T-cell (primary cell): Measurements from ENCODE around the gene TRMT44. TPM values are rescaled to one million over a fixed set of nuclear protein-coding genes. Genes with fewer than 3 reads are reported as not detected.
"Not testable (repeated sequence)": the region's sequence is repeated elsewhere in the genome, so short reads cannot be mapped to it uniquely, and the experiment has no call there.

Source experiments
- ATAC-seq, 4 experiments: fragments of 200-7000 bp in 3 of 4; fragments of 150-1000 bp in 1 of 4; cut with Tn5 transposase; replicated peaks in 1 of 4; 1 replicate in 3 of 4; 2 replicates in 1 of 4; pipeline ENCODE4 v1.10.0; 2021; ENCODE audit warnings: moderate library complexity in 3 of 4, mild to moderate bottlenecking in 2 of 4, moderate number of reproducible peaks in 1 of 4
- CTCF ChIA-PET, 2 donors: fragments of 300-600 bp; sonication (Branson Sonifier 250); formaldehyde crosslinking; loops; one replicate each; lab custom pipeline; 2022; ENCODE audit warnings: antibody characterized with exemption in 2 of 2; lab: Charles Lee
- POLR2A ChIA-PET, 2 donors: fragments of 300-600 bp; sonication (Branson Sonifier 250); formaldehyde crosslinking; loops; one replicate each; lab custom pipeline; 2022; ENCODE audit warnings: antibody characterized with exemption in 2 of 2; lab: Charles Lee
- DNase-seq, 35 experiments: peaks; one replicate each; pipeline versions ENCODE4 v3.0.0 to v3.0.0-alpha.2; 2013 to 2023
- H3K27ac ChIP-seq: one replicate; pipeline ENCODE4 v1.5.1; 2013; ENCODE audit warnings: low read length
- H3K27me3 ChIP-seq, 2 experiments: replicated peaks in 1 of 2; 1 replicate in 1 of 2; 2 replicates in 1 of 2; pipeline versions ENCODE4 v1.6.1 to v1.7.0; 2013; ENCODE audit warnings: low read length in 1 of 2, mixed read lengths in 1 of 2; ENCODE audit not compliant: control insufficient read depth in 2 of 2, insufficient read depth in 2 of 2; ENCODE audit errors: extremely low read depth in 1 of 2
- H3K36me3 ChIP-seq, 2 donors: 1 replicate in 1 of 2; 2 replicates in 1 of 2; pipeline versions ENCODE4 v1.6.1 to v1.7.0; 2013; ENCODE audit warnings: low read length in 1 of 2; ENCODE audit not compliant: control insufficient read depth in 2 of 2, insufficient read depth in 1 of 2; ENCODE audit errors: extremely low read depth in 1 of 2
- H3K4me1 ChIP-seq, 2 experiments: 1 replicate in 1 of 2; 2 replicates in 1 of 2; pipeline versions ENCODE4 v1.6.1 to v1.7.0; 2013; ENCODE audit warnings: low read length in 2 of 2, mixed read lengths in 1 of 2; ENCODE audit not compliant: insufficient read depth in 2 of 2, control insufficient read depth in 1 of 2; ENCODE audit errors: extremely low read depth in 1 of 2
- H3K4me3 ChIP-seq, 2 donors: 1 replicate in 1 of 2; 2 replicates in 1 of 2; pipeline versions ENCODE4 v1.5.1 to v1.7.0; 2013; ENCODE audit warnings: mild to moderate bottlenecking in 2 of 2, low read length in 1 of 2, moderate library complexity in 1 of 2; ENCODE audit not compliant: control insufficient read depth in 1 of 2; ENCODE audit errors: extremely low read depth in 1 of 2
- H3K9me3 ChIP-seq: 2 replicates; pipeline ENCODE4 v1.7.0; 2013
- H3K27ac Mint-ChIP-seq, 2 donors: one replicate each; pipeline ENCODE4 v1.8.0; 2020 to 2021; ENCODE audit warnings: mild to moderate bottlenecking in 2 of 2, mixed read lengths in 2 of 2
- H3K27me3 Mint-ChIP-seq, 2 donors: one replicate each; pipeline ENCODE4 v1.8.0; 2021 to 2022; ENCODE audit warnings: mixed read lengths in 2 of 2
- H3K36me3 Mint-ChIP-seq: one replicate; pipeline ENCODE4 v1.8.0; 2021; ENCODE audit warnings: mixed read lengths
- H3K4me1 Mint-ChIP-seq, 3 donors: one replicate each; pipeline ENCODE4 v1.8.0; 2020 to 2022; ENCODE audit warnings: mixed read lengths in 3 of 3, mild to moderate bottlenecking in 1 of 3
- H3K4me3 Mint-ChIP-seq, 3 donors: one replicate each; pipeline ENCODE4 v1.8.0; 2020 to 2022; ENCODE audit warnings: mild to moderate bottlenecking in 3 of 3, mixed read lengths in 3 of 3, moderate library complexity in 3 of 3
- H3K9me3 Mint-ChIP-seq, 3 donors: one replicate each; pipeline ENCODE4 v1.8.0; 2020 to 2022; ENCODE audit warnings: mixed read lengths in 3 of 3
- WGBS: methylation state at CpG from one replicate; pipeline ENCODE4 v1.1.5; 2013; ENCODE audit warnings: missing lambda C conversion rate; ENCODE audit not compliant: insufficient coverage; 5-methylcytosine and 5-hydroxymethylcytosine counted together
- total RNA-seq, 35 experiments: library from RNA in 6 of 35; stranded (reverse) in 6 of 35; fragments of 120-200 nt in 1 of 35; gene quantifications; one replicate each; pipeline versions ENCODE4 v1.2.1 to v1.2.4 and lab custom pipeline; 2013 to 2026

The TRMT44 gene
- total RNA-seq, 5 donors from 2014 or later (not counting 1 experiment from before 2014, with no cell fraction given) = 25.6 to 40.9 (median 35.3) TPM

- Mint-ChIP-seq H3K9me3 (peaks cover 8 to 10% (median 8%) of the 10 kb centered on the region in 3 donors), H3K4me1 (no peaks in the 10 kb centered on the region), H3K36me3 (no peaks in the 10 kb centered on the region), H3K27me3 (no peaks in the 10 kb centered on the region), H3K4me3 (no peak overlapping the region), H3K27ac (no peak overlapping the region)
- peaks cover 0 to 3% of the 10 kb centered on the region in 2 experiments for H3K27me3 ChIP-seq
- DNase-seq = no peak
- 87% methylated on average over 24 of the region's 24 CpGs for WGBS
- CTCF ChIA-PET = no interaction called here
- no peaks in the 10 kb centered on the region for H3K4me1 ChIP-seq
- no peaks in the 10 kb centered on the region for H3K9me3 ChIP-seq
- no peak overlapping the region for H3K4me3 ChIP-seq
- H3K27ac ChIP-seq = no peak overlapping the region
- no peak for ATAC-seq
- H3K36me3 ChIP-seq = no peaks in the 10 kb centered on the region
- POLR2A ChIA-PET = no interaction called here
Observed at GRCh38 chr4:8509311-8509950, 68.9 kb downstream of the TRMT44 start.

GRCh38 chr4:8510191-8510590 is 69.6 kb downstream of the TRMT44 start:
- Mint-ChIP-seq H3K4me3 (no peak overlapping the region), H3K27ac (no peak overlapping the region)

GRCh38 chr4:8510611-8511285 is 70.2 kb downstream of the TRMT44 start:
- Histone ChIP-seq H3K4me1 (no peaks in the 10 kb centered on the region), H3K27ac (no peak overlapping the region), H3K4me3 (no peak overlapping the region), H3K27me3 (peaks cover 0 to 4% of the 10 kb centered on the region in 2 experiments), H3K36me3 (no peaks in the 10 kb centered on the region), H3K9me3 (no peaks in the 10 kb centered on the region)
- Mint-ChIP-seq H3K9me3 (peaks cover 8 to 10% (median 8%) of the 10 kb centered on the region in 3 donors), H3K36me3 (no peaks in the 10 kb centered on the region), H3K27me3 (no peaks in the 10 kb centered on the region), H3K4me1 (no peaks in the 10 kb centered on the region), H3K27ac (no peak overlapping the region), H3K4me3 (no peak overlapping the region)
- 79% methylated on average over 12 of the region's 15 CpGs for WGBS
- no peak for ATAC-seq
- ChIA-PET POLR2A (no interaction called here), CTCF (no interaction called here)
- no peak for DNase-seq

More at GRCh38 chr4:8510191-8510590, 69.6 kb downstream of the TRMT44 start:
- Mint-ChIP-seq H3K27me3 (no peaks in the 10 kb centered on the region), H3K4me1 (no peaks in the 10 kb centered on the region), H3K9me3 (peaks cover 8 to 10% (median 8%) of the 10 kb centered on the region in 3 donors), H3K36me3 (no peaks in the 10 kb centered on the region)
- 74% methylated on average over 10 of the region's 12 CpGs for WGBS
- no peak overlapping the region for H3K27ac ChIP-seq
- peaks cover 0 to 3% of the 10 kb centered on the region in 2 experiments for H3K27me3 ChIP-seq
- H3K9me3 ChIP-seq = no peaks in the 10 kb centered on the region
- no peaks in the 10 kb centered on the region for H3K36me3 ChIP-seq
- POLR2A ChIA-PET = no interaction called here
- no peak for DNase-seq
- ATAC-seq = no peak
- no peaks in the 10 kb centered on the region for H3K4me1 ChIP-seq
- no peak overlapping the region for H3K4me3 ChIP-seq
- CTCF ChIA-PET = no interaction called here

GRCh38 chr4:8512510-8512909 is 71.9 kb downstream of the TRMT44 start:
- Mint-ChIP-seq H3K27me3 (peaks cover 0 to 3% of the 10 kb centered on the region in 2 donors), H3K36me3 (no peaks in the 10 kb centered on the region), H3K4me3 (no peak overlapping the region), H3K4me1 (no peaks in the 10 kb centered on the region), H3K27ac (no peak overlapping the region), H3K9me3 (peaks cover 8 to 10% (median 8%) of the 10 kb centered on the region in 3 donors)
- DNase-seq = no peak
- no peak for ATAC-seq
- Histone ChIP-seq H3K27ac (no peak overlapping the region), H3K4me3 (no peak overlapping the region), H3K9me3 (no peaks in the 10 kb centered on the region), H3K36me3 (no peaks in the 10 kb centered on the region), H3K27me3 (peaks cover 0 to 6% of the 10 kb centered on the region in 2 experiments), H3K4me1 (no peaks in the 10 kb centered on the region)
- ChIA-PET CTCF (no interaction called here), POLR2A (no interaction called here)
- 92% methylated on average over 7 of the region's 11 CpGs for WGBS

- CTCF ChIA-PET, H3K4me1 Mint-ChIP-seq, H3K4me1 ChIP-seq, DNase-seq, H3K27ac Mint-ChIP-seq, H3K4me3 ChIP-seq, H3K27me3 ChIP-seq, H3K36me3 ChIP-seq, ATAC-seq, H3K9me3 ChIP-seq, H3K27ac ChIP-seq, H3K27me3 Mint-ChIP-seq, H3K36me3 Mint-ChIP-seq, POLR2A ChIA-PET, H3K9me3 Mint-ChIP-seq, H3K4me3 Mint-ChIP-seq: not testable (repeated sequence)
- WGBS = 13% methylated on average over 1 of the region's 4 CpGs
Observed at GRCh38 chr4:8513080-8513479, 72.5 kb downstream of the TRMT44 start.

GRCh38 chr4:8513931-8514330 is 73.4 kb downstream of the TRMT44 start:
- DNase-seq (no peak), ATAC-seq (no peak)
- H3K9me3 ChIP-seq = no peaks in the 10 kb centered on the region
- no peak overlapping the region for H3K4me3 ChIP-seq
- H3K36me3 ChIP-seq = no peaks in the 10 kb centered on the region
- H3K27ac Mint-ChIP-seq = no peak overlapping the region
- no peaks in the 10 kb centered on the region for H3K4me1 ChIP-seq
- H3K9me3 Mint-ChIP-seq = peaks cover 8 to 10% (median 8%) of the 10 kb centered on the region in 3 donors
- no peak overlapping the region for H3K27ac ChIP-seq
- WGBS = 76% methylated on average over 4 of the region's 8 CpGs
- POLR2A ChIA-PET = no interaction called here
- peaks cover 0 to 3% of the 10 kb centered on the region in 2 donors for H3K27me3 Mint-ChIP-seq
- no peaks in the 10 kb centered on the region for H3K36me3 Mint-ChIP-seq
- H3K27me3 ChIP-seq = peaks cover 0 to 9% of the 10 kb centered on the region in 2 experiments
- H3K4me1 Mint-ChIP-seq = no peaks in the 10 kb centered on the region
- no peak overlapping the region for H3K4me3 Mint-ChIP-seq
- CTCF ChIA-PET = no interaction called here
